GM12878 (cell line): ENCODE data around the gene EXOC4. TPM values are rescaled to one million over a fixed set of nuclear protein-coding genes. Genes with fewer than 3 reads are reported as not detected.
"Not testable (repeated sequence)": the region's sequence is repeated elsewhere in the genome, so short reads cannot be mapped to it uniquely, and the experiment has no call there.

ENCODE experiments used
- ATAC-seq: fragments of 200-7000 bp; cut with Tn5 transposase; 3 replicates; pipeline ENCODE4 v1.9.1; 2020; ENCODE audit warnings: mild to moderate bottlenecking, moderate library complexity
- BruUV-seq: library from RNA; stranded (reverse); fragments of 400-500 nt; replicated peaks from 2 replicates; lab custom pipeline; 2021; lab: Mats Ljungman, UMichigan
- CTCF ChIA-PET: fragments of 300-600 bp; sonication (Branson Sonifier 250); formaldehyde crosslinking; extraction: SDS; loops from one replicate; lab custom pipeline; 2021; ENCODE audit warnings: inconsistent platforms; lab: Yijun Ruan, JAX
- POLR2A ChIA-PET: fragments of 350-600 bp; formaldehyde crosslinking; extraction: SDS; loops from one replicate; lab custom pipeline; 2021; ENCODE audit warnings: inconsistent platforms; lab: Charles Lee
- RAD21 ChIA-PET: fragments of 300-600 bp; sonication (Branson Sonifier 250); formaldehyde crosslinking; loops from one replicate; lab custom pipeline; 2023; ENCODE audit warnings: antibody characterized with exemption; ENCODE audit not compliant: unreplicated experiment; lab: Charles Lee
- SMC1A ChIA-PET: fragments of 300-600 bp; sonication (Branson Sonifier 250); formaldehyde crosslinking; loops from one replicate; lab custom pipeline; 2023; ENCODE audit not compliant: unreplicated experiment, uncharacterized antibody; lab: Charles Lee
- DNase-seq: peaks from one replicate; pipeline ENCODE4 v3.0.0-alpha.2; 2011; ENCODE audit warnings: low read depth, low spot score
- FAIRE-seq: peaks from 3 replicates; lab custom pipeline; 2011; peaks lifted over from hg19 to GRCh38; lab: Jason Lieb, UNC
- H2AFZ ChIP-seq: 2 replicates; pipeline ENCODE4 v1.6.0; 2011; ENCODE audit warnings: low read depth, low read length, control low read depth; ENCODE audit not compliant: control insufficient read depth
- H3K27ac ChIP-seq: 2 replicates; pipeline ENCODE4 v1.5.1; 2011; ENCODE audit warnings: control low read depth; ENCODE audit not compliant: control insufficient read depth, insufficient read depth
- H3K27me3 ChIP-seq, 2 experiments: replicated peaks in 1 of 2; 2 replicates each; pipeline versions ENCODE4 v1.6.0 to v1.6.1; 2011; ENCODE audit warnings: low read length in 1 of 2; ENCODE audit not compliant: control insufficient read depth in 2 of 2, insufficient read depth in 2 of 2
- H3K36me3 ChIP-seq, 2 experiments: 2 replicates each; pipeline ENCODE4 v1.5.1; 2011; ENCODE audit warnings: low read length in 1 of 2; ENCODE audit not compliant: control insufficient read depth in 2 of 2, insufficient read depth in 2 of 2
- H3K4me1 ChIP-seq: 2 replicates; pipeline ENCODE4 v1.6.1; 2011; ENCODE audit warnings: mild to moderate bottlenecking, low read length, moderate library complexity, mixed read lengths; ENCODE audit not compliant: control insufficient read depth, insufficient read depth
- H3K4me2 ChIP-seq: 2 replicates; pipeline ENCODE4 v1.6.0; 2011; ENCODE audit warnings: control low read depth; ENCODE audit not compliant: control insufficient read depth, insufficient read depth
- H3K4me3 ChIP-seq: fragments of 200-600 bp; sonication (generic); 2 replicates; pipeline ENCODE4 v1.5.1; 2016
- H3K79me2 ChIP-seq: 2 replicates; pipeline ENCODE4 v1.6.0; 2011; ENCODE audit warnings: low read length; ENCODE audit not compliant: control insufficient read depth, insufficient read depth
- H3K9ac ChIP-seq: 2 replicates; pipeline ENCODE4 v1.8.0; 2011; ENCODE audit warnings: low read length, control low read depth, mixed read lengths; ENCODE audit not compliant: control insufficient read depth, insufficient read depth
- H3K9me3 ChIP-seq: replicated peaks from 3 replicates; pipeline ENCODE4 v1.5.1; 2011; ENCODE audit warnings: mild to moderate bottlenecking, low read length; ENCODE audit not compliant: control insufficient read depth, insufficient read depth
- H4K20me1 ChIP-seq: 2 replicates; pipeline ENCODE4 v1.6.0; 2011; ENCODE audit not compliant: control insufficient read depth, insufficient read depth
- EED ChIP-seq: sonication (generic); IDR thresholded peaks from 2 replicates; pipeline ENCODE4 v1.6.1; 2016; ENCODE audit warnings: antibody characterized with exemption, low read depth
- JUND ChIP-seq: IDR thresholded peaks from 2 replicates; pipeline ENCODE4 v1.6.1; 2012; ENCODE audit warnings: low read depth, mild to moderate bottlenecking, low read length, improper control_type of control experiment, moderate library complexity
- NFYA ChIP-seq: IDR thresholded peaks from 2 replicates; pipeline ENCODE4 v1.6.1; 2011; ENCODE audit warnings: low read depth, mild to moderate bottlenecking, low read length, improper control_type of control experiment, borderline replicate concordance
- NKRF ChIP-seq: fragments of 450-650 bp; conservative IDR thresholded peaks from 2 replicates; pipeline ENCODE4 v1.6.1; 2017; ENCODE audit warnings: mild to moderate bottlenecking, moderate library complexity
- RAD21 ChIP-seq: IDR thresholded peaks from 2 replicates; pipeline ENCODE4 v1.6.1; 2011; ENCODE audit warnings: mild to moderate bottlenecking, low read depth, low read length, moderate library complexity; ENCODE audit not compliant: insufficient read depth
- ZBTB4 ChIP-seq: fragments of 450-650 bp; formaldehyde crosslinking; IDR thresholded peaks from 2 replicates; pipeline ENCODE4 v1.4.0; 2022; ENCODE audit warnings: mild to moderate bottlenecking, moderate library complexity
- WGBS: methylation state at CpG from one replicate; pipeline ENCODE4 v1.1.6; 2016; ENCODE audit warnings: low lambda C conversion rate; ENCODE audit not compliant: insufficient replicate concordance, insufficient coverage; ENCODE audit errors: missing lambda C conversion rate; 5-methylcytosine and 5-hydroxymethylcytosine counted together
- in situ Hi-C: fragments of 300-500 bp; cut with MboI; formaldehyde crosslinking; loops from 9 replicates; pipeline ENCODE4 v1.14.3; 2018; ENCODE audit warnings: mixed read lengths
- intact Hi-C: fragments of 100-400 bp; cut with micrococcal nuclease; formaldehyde crosslinking; loops from one replicate; pipeline ENCODE4 v1.14.2; 2022; ENCODE audit not compliant: unreplicated experiment
- polyA plus RNA-seq, 11 experiments: library from polyadenylated mRNA; depleted of rRNA in 4 of 11; unstranded in 6 of 11; stranded (reverse) in 5 of 11; fragments of >200 nt; fragmentation: Nextera tagmentation in 4 of 11; fragmentation: Illumina TruSeq in 1 of 11; extraction: Ambion mirVana in 4 of 11; extraction: Trizol in 1 of 11; gene quantifications; 1 replicate in 1 of 11; 2 replicates in 10 of 11; pipeline versions ENCODE4 v1.2.1 to v1.2.3, GENCODE V29; 2011 to 2016; ENCODE audit warnings: inconsistent platforms in 2 of 11, missing spikeins in 2 of 11, low read depth in 1 of 11
- total RNA-seq, 4 experiments: library from RNA; depleted of rRNA in 3 of 4; stranded (reverse); fragments of >200 nt in 3 of 4; fragmentation: Illumina TruSeq in 1 of 4; extraction: Trizol in 1 of 4; gene quantifications; 2 replicates each; pipeline versions ENCODE4 v1.2.1 to v1.2.3, GENCODE V29; 2013 to 2021

The EXOC4 gene
- total and polyA plus RNA-seq, 10 of the 15 experiments (the other 5 are each of a cell fraction or from before 2014, with no cell fraction given), result 13.2 to 44.5 (median 29.6) TPM

- TF ChIP-seq ZBTB4 (no peak), JUND (no peak), NKRF (no peak), RAD21 (no peak), EED (no peak), NFYA (no peak)
Measured at GRCh38 chr7:133275446-133276095, 22.7 kb downstream of the EXOC4 start (continued).

- H2AFZ ChIP-seq, ATAC-seq, H3K9me3 ChIP-seq, POLR2A ChIA-PET, in situ Hi-C loops, RAD21 ChIA-PET, H3K4me1 ChIP-seq, H3K4me2 ChIP-seq, H3K4me3 ChIP-seq, H3K79me2 ChIP-seq, FAIRE-seq, SMC1A ChIA-PET, H3K27ac ChIP-seq, DNase-seq, intact Hi-C loops, H3K27me3 ChIP-seq, BruUV-seq, H3K9ac ChIP-seq, H4K20me1 ChIP-seq: not testable (repeated sequence)
- H3K36me3 ChIP-seq, result peaks cover 0 to 11% of the 10 kb centered on the region in 2 experiments; a peak in 3 of 4 replicates
- 95% methylated on average over 3 of the region's 3 CpGs for WGBS
- CTCF ChIA-PET, result interaction anchor here (1.5 kb wide), 1 partner anchor 13 kb away, joined by 4 read pairs; no protein-coding TSS in a partner anchor
Measured at GRCh38 chr7:133278975-133279374, 26.1 kb downstream of the EXOC4 start.
